Measurements from ENCODE around the gene PDZD2.
A peak's percentile ranks its signal among the peaks of the same experiment; 100 is the strongest.
"Not testable (repeated sequence)": the region's sequence is repeated elsewhere in the genome, so short reads cannot be mapped to it uniquely, and the experiment has no call there.

Gene PDZD2

GRCh38 chr5:32067774-32068470, 429.0 kb downstream of the PDZD2 start:
- DNase-seq (ENCODE audit: low read depth in 1 of 2, low spot score in 1 of 2) = no peak

- DNase-seq (ENCODE audit: low read depth in 1 of 2, low spot score in 1 of 2) = no peak
These were observed 429.6 kb downstream of the PDZD2 start for GRCh38 chr5:32068561-32068960.

GRCh38 chr5:32069396-32069795, 430.5 kb downstream of the PDZD2 start:
- no peak for DNase-seq (ENCODE audit: low read depth in 1 of 2, low spot score in 1 of 2)

GRCh38 chr5:32071351-32071944, 432.5 kb downstream of the PDZD2 start:
- DNase-seq (ENCODE audit: low read depth in 1 of 2, low spot score in 1 of 2) = no peak

- DNase-seq (ENCODE audit: low read depth in 1 of 2, low spot score in 1 of 2) = no peak
These were observed 433.1 kb downstream of the PDZD2 start for GRCh38 chr5:32072054-32072453.

- DNase-seq (ENCODE audit: low read depth in 1 of 2, low spot score in 1 of 2) = no peak
These were observed 435.5 kb downstream of the PDZD2 start for GRCh38 chr5:32074401-32074800.

- peak in 1 of 2 donors; percentile 7 for DNase-seq (ENCODE audit: low read depth in 1 of 2, low spot score in 1 of 2)
These were observed 438.1 kb downstream of the PDZD2 start for GRCh38 chr5:32076699-32077695.

GRCh38 chr5:32078855-32079254, 439.9 kb downstream of the PDZD2 start:
- DNase-seq (ENCODE audit: low read depth in 1 of 2, low spot score in 1 of 2) = not testable (repeated sequence)

- DNase-seq (ENCODE audit: low read depth in 1 of 2, low spot score in 1 of 2) = not testable (repeated sequence)
These were observed 441.6 kb downstream of the PDZD2 start for GRCh38 chr5:32080565-32080964.

- DNase-seq (ENCODE audit: low read depth in 1 of 2, low spot score in 1 of 2) = no peak
These were observed 443.8 kb downstream of the PDZD2 start for GRCh38 chr5:32082701-32083100.

GRCh38 chr5:32083981-32084430, 445.1 kb downstream of the PDZD2 start:
- DNase-seq (ENCODE audit: low read depth in 1 of 2, low spot score in 1 of 2) = no peak

GRCh38 chr5:32087086-32088082, 448.5 kb downstream of the PDZD2 start:
- DNase-seq (ENCODE audit: low read depth in 1 of 2, low spot score in 1 of 2) = no peak

- no peak for DNase-seq (ENCODE audit: low read depth in 1 of 2, low spot score in 1 of 2)
These were observed 449.3 kb downstream of the PDZD2 start for GRCh38 chr5:32088214-32088613.

GRCh38 chr5:32089146-32090000, 450.4 kb downstream of the PDZD2 start:
- no peak for DNase-seq (ENCODE audit: low read depth in 1 of 2, low spot score in 1 of 2)

GRCh38 chr5:32090026-32090754, 451.3 kb downstream of the PDZD2 start:
- no peak for DNase-seq (ENCODE audit: low read depth in 1 of 2, low spot score in 1 of 2)

GRCh38 chr5:32090755-32091128, 451.8 kb downstream of the PDZD2 start:
- DNase-seq (ENCODE audit: low read depth in 1 of 2, low spot score in 1 of 2) = no peak

GRCh38 chr5:32092938-32093812, 454.2 kb downstream of the PDZD2 start:
- DNase-seq (ENCODE audit: low read depth in 1 of 2, low spot score in 1 of 2) = peak; percentile 12 to 69

- no peak for DNase-seq (ENCODE audit: low read depth in 1 of 2, low spot score in 1 of 2)
These were observed 455.8 kb downstream of the PDZD2 start for GRCh38 chr5:32094691-32095090.
